Right forelimb (tissue), 1 donor: ENCODE measurements around the gene TMTC4.
A peak's percentile ranks its signal among the peaks of the same experiment; 100 is the strongest.

Experiments used
- DNase-seq: peaks from one replicate; pipeline ENCODE4 v3.0.0-alpha.2; 2018

TMTC4 gene

GRCh38 chr13:100666124-100666523 lies 8.5 kb downstream of the TMTC4 start:
- no peak for DNase-seq

GRCh38 chr13:100665403-100665802 lies 9.2 kb downstream of the TMTC4 start:
- DNase-seq, result no peak

GRCh38 chr13:100664171-100664900 lies 10.3 kb downstream of the TMTC4 start:
- DNase-seq, result no peak

- DNase-seq, result no peak
Measured at GRCh38 chr13:100662468-100663211, 12.0 kb downstream of the TMTC4 start.

GRCh38 chr13:100660761-100661160 lies 13.8 kb downstream of the TMTC4 start:
- DNase-seq, result no peak

GRCh38 chr13:100659578-100659977 lies 15.0 kb downstream of the TMTC4 start:
- DNase-seq, result no peak

GRCh38 chr13:100658363-100658762 lies 16.2 kb downstream of the TMTC4 start:
- DNase-seq, result no peak

GRCh38 chr13:100657881-100658315 lies 16.7 kb downstream of the TMTC4 start:
- peak; percentile 3 for DNase-seq

- no peak for DNase-seq
Measured at GRCh38 chr13:100652510-100652909, 22.1 kb downstream of the TMTC4 start.

GRCh38 chr13:100650326-100650725 lies 24.3 kb downstream of the TMTC4 start:
- peak; percentile 72 for DNase-seq

GRCh38 chr13:100648354-100648753 lies 26.2 kb downstream of the TMTC4 start:
- DNase-seq, result no peak

GRCh38 chr13:100646871-100647270 lies 27.7 kb downstream of the TMTC4 start:
- no peak for DNase-seq

- no peak for DNase-seq
Measured at GRCh38 chr13:100646030-100646673, 28.4 kb downstream of the TMTC4 start.

GRCh38 chr13:100645382-100645781 lies 29.2 kb downstream of the TMTC4 start:
- no peak for DNase-seq

GRCh38 chr13:100644371-100644770 lies 30.2 kb downstream of the TMTC4 start:
- no peak for DNase-seq

GRCh38 chr13:100637796-100638195 lies 36.8 kb downstream of the TMTC4 start:
- no peak for DNase-seq

- DNase-seq, result no peak
Measured at GRCh38 chr13:100637380-100637779, 37.2 kb downstream of the TMTC4 start.

GRCh38 chr13:100636441-100636840 lies 38.2 kb downstream of the TMTC4 start:
- DNase-seq, result no peak

GRCh38 chr13:100636004-100636403 lies 38.6 kb downstream of the TMTC4 start:
- no peak for DNase-seq

GRCh38 chr13:100634696-100635095 lies 39.9 kb downstream of the TMTC4 start:
- no peak for DNase-seq

- DNase-seq, result no peak
Measured at GRCh38 chr13:100633461-100633860, 41.1 kb downstream of the TMTC4 start.

- DNase-seq, result no peak
Measured at GRCh38 chr13:100630555-100630954, 44.0 kb downstream of the TMTC4 start.

- no peak for DNase-seq
Measured at GRCh38 chr13:100627120-100627519, 47.5 kb downstream of the TMTC4 start.

- DNase-seq, result no peak
Measured at GRCh38 chr13:100625447-100625846, 49.1 kb downstream of the TMTC4 start.
